ENCODE data around the gene ZBTB24.

The ZBTB24 gene

GRCh38 chr6:109477184-109477583 lies 5.8 kb downstream of the ZBTB24 start:
- TF ChIP-seq, protein P1, sequence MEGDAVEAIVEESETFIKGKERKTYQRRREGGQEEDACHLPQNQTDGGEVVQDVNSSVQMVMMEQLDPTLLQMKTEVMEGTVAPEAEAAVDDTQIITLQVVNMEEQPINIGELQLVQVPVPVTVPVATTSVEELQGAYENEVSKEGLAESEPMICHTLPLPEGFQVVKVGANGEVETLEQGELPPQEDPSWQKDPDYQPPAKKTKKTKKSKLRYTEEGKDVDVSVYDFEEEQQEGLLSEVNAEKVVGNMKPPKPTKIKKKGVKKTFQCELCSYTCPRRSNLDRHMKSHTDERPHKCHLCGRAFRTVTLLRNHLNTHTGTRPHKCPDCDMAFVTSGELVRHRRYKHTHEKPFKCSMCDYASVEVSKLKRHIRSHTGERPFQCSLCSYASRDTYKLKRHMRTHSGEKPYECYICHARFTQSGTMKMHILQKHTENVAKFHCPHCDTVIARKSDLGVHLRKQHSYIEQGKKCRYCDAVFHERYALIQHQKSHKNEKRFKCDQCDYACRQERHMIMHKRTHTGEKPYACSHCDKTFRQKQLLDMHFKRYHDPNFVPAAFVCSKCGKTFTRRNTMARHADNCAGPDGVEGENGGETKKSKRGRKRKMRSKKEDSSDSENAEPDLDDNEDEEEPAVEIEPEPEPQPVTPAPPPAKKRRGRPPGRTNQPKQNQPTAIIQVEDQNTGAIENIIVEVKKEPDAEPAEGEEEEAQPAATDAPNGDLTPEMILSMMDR (IDR thresholded peaks at IDR 0.05; ENCODE audit: extremely low read depth, missing control alignments), result no peak
- DNase-seq (ENCODE audit: low spot score), result no peak

DNA sequence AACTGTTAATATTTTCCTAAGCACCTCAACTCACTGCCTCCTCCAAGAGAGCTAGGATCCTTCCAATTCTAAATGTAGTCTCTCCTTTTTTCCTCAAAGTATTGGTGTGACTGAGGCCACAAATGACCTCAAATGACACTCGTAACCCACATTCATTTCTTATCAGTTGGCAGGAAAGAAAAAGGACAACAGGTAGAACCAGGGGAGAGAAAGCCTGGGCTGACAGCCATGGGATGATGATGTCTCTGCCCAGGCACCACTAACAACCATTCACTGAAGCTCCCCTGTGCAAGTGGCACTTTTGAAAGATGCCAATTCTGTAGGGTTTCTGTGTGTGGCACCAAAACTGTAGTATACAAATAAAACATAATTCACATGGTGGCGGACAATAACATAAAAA lies 7.4 kb downstream of the ZBTB24 start:
- no peak for DNase-seq (ENCODE audit: low spot score)
- TF ChIP-seq, protein P1 (IDR thresholded peaks at IDR 0.05; ENCODE audit: extremely low read depth, missing control alignments), result no peak

DNA sequence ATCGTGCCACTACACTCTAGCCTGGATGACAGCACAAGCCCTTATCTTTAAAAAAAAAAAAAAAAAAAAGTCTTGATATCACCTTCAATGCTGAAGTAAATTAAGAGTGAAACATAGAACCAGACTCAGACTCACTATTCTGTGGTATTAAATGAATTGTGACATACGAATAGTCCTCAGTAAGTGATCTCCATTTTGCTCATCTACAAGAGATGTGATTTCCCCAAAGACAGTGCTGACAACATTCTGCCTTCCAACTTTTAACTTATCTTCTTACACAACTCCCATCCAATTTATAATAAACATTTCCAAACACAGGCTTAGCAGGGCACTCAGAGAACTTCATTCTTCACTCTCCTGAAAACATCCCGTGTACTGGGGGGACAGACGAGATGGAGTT lies 8.0 kb downstream of the ZBTB24 start:
- DNase-seq (ENCODE audit: low spot score), result no peak
- TF ChIP-seq, protein P1 (IDR thresholded peaks at IDR 0.05; ENCODE audit: extremely low read depth, missing control alignments), result no peak

- no peak for DNase-seq (ENCODE audit: low spot score)
- TF ChIP-seq, protein P1 (IDR thresholded peaks at IDR 0.05; ENCODE audit: extremely low read depth, missing control alignments), result no peak
Observed at GRCh38 chr6:109473120-109473519, 9.9 kb downstream of the ZBTB24 start.

DNA sequence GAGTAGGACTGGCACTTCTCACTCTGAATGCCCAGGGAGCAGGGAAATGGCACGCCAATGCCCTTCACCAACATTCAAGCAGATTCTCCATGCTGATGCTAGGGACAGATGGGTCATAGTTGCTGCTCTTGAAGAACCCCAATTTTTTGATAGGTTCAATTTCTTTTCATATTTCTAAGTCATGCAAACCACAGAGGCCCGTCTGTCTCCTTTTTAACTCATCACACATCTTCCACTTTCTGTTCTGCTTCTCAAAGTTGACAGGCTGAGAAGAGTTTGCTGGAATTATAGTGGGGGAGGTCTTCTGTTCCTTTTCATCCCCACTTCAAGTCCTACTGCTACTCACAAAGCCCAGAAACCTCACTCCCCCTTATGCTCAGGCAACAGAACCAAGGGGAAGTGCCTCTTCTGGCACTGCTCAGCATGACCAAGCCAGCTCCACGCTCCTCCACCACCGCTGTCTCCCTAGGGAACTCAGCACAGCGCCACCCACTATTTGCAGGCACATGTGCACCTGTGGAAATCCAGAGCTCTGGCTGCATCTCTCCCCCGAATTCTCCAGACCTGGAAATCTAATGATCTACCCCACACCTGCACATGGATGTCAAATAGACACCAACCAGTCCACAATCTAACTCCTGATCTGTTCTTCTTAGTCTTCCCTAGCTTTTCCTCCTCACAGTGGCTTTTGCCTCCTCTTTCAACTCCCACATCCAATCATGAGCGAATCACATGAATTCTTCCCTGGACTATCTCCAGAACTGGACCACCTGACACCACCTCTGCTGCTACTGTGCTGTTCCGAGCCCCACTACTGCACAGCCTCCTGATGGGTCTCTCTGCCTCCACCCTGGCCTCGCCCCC lies 10.7 kb downstream of the ZBTB24 start:
- TF ChIP-seq, protein P1 (IDR thresholded peaks at IDR 0.05; ENCODE audit: extremely low read depth, missing control alignments), result no peak
- DNase-seq (ENCODE audit: low spot score), result no peak

- DNase-seq (ENCODE audit: low spot score), result no peak
- TF ChIP-seq, protein P1 (IDR thresholded peaks at IDR 0.05; ENCODE audit: extremely low read depth, missing control alignments), result no peak
Observed at GRCh38 chr6:109471105-109471810, 11.8 kb downstream of the ZBTB24 start.

GRCh38 chr6:109469591-109470189 lies 13.3 kb downstream of the ZBTB24 start:
- no peak for DNase-seq (ENCODE audit: low spot score)
- TF ChIP-seq, protein P1 (IDR thresholded peaks at IDR 0.05; ENCODE audit: extremely low read depth, missing control alignments), result no peak

All from GM20000 (cell line).